K562 (cell line): ENCODE data around the gene FCHO1. TPM values are rescaled to one million over a fixed set of nuclear protein-coding genes. Genes with fewer than 3 reads are reported as not detected.
A peak's percentile ranks its signal among the peaks of the same experiment; 100 is the strongest.

Experiments used
- ATAC-seq: fragments of 200-7000 bp; cut with Tn5 transposase; 3 replicates; pipeline ENCODE4 v1.9.1; 2020; ENCODE audit warnings: moderate library complexity
- BruUV-seq: library from RNA; stranded (reverse); fragments of 400-500 nt; replicated peaks from 2 replicates; lab custom pipeline; 2021; lab: Mats Ljungman, UMichigan
- CTCF ChIA-PET: fragments of 300-600 bp; formaldehyde crosslinking; extraction: SDS; loops from one replicate; lab custom pipeline; 2021; ENCODE audit warnings: low intra/inter-chr PET ratio; lab: Yijun Ruan, JAX
- POLR2A ChIA-PET: fragments of 300-600, 350-650 bp; sonication (Branson Sonifier 250); formaldehyde crosslinking; extraction: SDS; loops from one replicate; lab custom pipeline; 2021; ENCODE audit warnings: antibody characterized with exemption, inconsistent platforms; lab: Yijun Ruan, JAX
- DNase-seq, 4 experiments: peaks; one replicate each; pipeline versions ENCODE4 v3.0.0 to v3.0.0-alpha.2; 2011 to 2018; ENCODE audit warnings: low spot score in 3 of 4, mixed read lengths in 3 of 4; ENCODE audit errors: extremely low read depth in 1 of 4
- FAIRE-seq: peaks from 2 replicates; lab custom pipeline; 2011; peaks lifted over from hg19 to GRCh38; lab: Jason Lieb, UNC
- H2AFZ ChIP-seq: 2 replicates; pipeline ENCODE4 v1.6.0; 2011; ENCODE audit warnings: low read depth, low read length, control low read depth, inconsistent platforms
- H3K27ac ChIP-seq: fragments of 200-600 bp; 3 replicates; pipeline ENCODE4 v1.8.0; 2011; ENCODE audit warnings: low read depth, mild to moderate bottlenecking, control low read depth, inconsistent platforms, low read length, moderate library complexity, mixed read lengths; ENCODE audit errors: extremely low read depth
- H3K27me3 ChIP-seq, 2 experiments: fragments of 300-600 bp in 1 of 2; 2 replicates in 1 of 2; 3 replicates in 1 of 2; pipeline versions ENCODE4 v1.6.0 to v1.8.0; 2011; ENCODE audit warnings: inconsistent platforms in 2 of 2, low read length in 2 of 2, mild to moderate bottlenecking in 1 of 2, mixed read lengths in 1 of 2, moderate library complexity in 1 of 2; ENCODE audit not compliant: control insufficient read depth in 2 of 2, insufficient read depth in 2 of 2
- H3K36me3 ChIP-seq: fragments of 300-600 bp; 3 replicates; pipeline ENCODE4 v1.8.0; 2011; ENCODE audit warnings: mild to moderate bottlenecking, low read length, inconsistent platforms; ENCODE audit not compliant: control insufficient read depth, insufficient read depth
- H3K4me1 ChIP-seq, 2 experiments: fragments of 200-600 bp in 1 of 2; replicated peaks in 1 of 2; 2 replicates in 1 of 2; 3 replicates in 1 of 2; pipeline versions ENCODE4 v1.5.1 to v1.8.0; 2011; ENCODE audit warnings: inconsistent platforms in 2 of 2, low read length in 2 of 2, mild to moderate bottlenecking in 1 of 2, mixed read lengths in 1 of 2, moderate library complexity in 1 of 2; ENCODE audit not compliant: control insufficient read depth in 2 of 2, insufficient read depth in 2 of 2
- H3K4me2 ChIP-seq: 2 replicates; pipeline ENCODE4 v1.6.1; 2011; ENCODE audit warnings: low read length, control low read depth, inconsistent platforms, mixed read lengths; ENCODE audit not compliant: insufficient read depth
- H3K4me3 ChIP-seq: fragments of 200-600 bp; sonication (generic), shearing (Covaris generic); 2 replicates; pipeline ENCODE4 v1.5.1; 2016; ENCODE audit warnings: control low read depth, inconsistent platforms
- H3K79me2 ChIP-seq: fragments of 200-600 bp; 3 replicates; pipeline ENCODE4 v1.8.0; 2011; ENCODE audit warnings: low read length, inconsistent platforms; ENCODE audit not compliant: control insufficient read depth, insufficient read depth
- H3K9ac ChIP-seq, 2 experiments: 2 replicates each; pipeline versions ENCODE4 v1.6.0 to v1.6.1; 2011; ENCODE audit warnings: low read depth in 2 of 2, low read length in 2 of 2, control low read depth in 1 of 2, inconsistent platforms in 1 of 2, mild to moderate bottlenecking in 1 of 2, mixed read lengths in 1 of 2; ENCODE audit not compliant: insufficient read depth in 1 of 2
- H3K9me1 ChIP-seq: one replicate; pipeline ENCODE4 v1.6.0; 2011; ENCODE audit warnings: inconsistent platforms, mild to moderate bottlenecking, low read length, moderate library complexity; ENCODE audit not compliant: control insufficient read depth, insufficient read depth
- H3K9me3 ChIP-seq: replicated peaks from 2 replicates; pipeline ENCODE4 v1.5.1; 2011; ENCODE audit warnings: low read depth, low read length, inconsistent platforms; ENCODE audit not compliant: control insufficient read depth, insufficient read depth
- H4K20me1 ChIP-seq: replicated peaks from 2 replicates; pipeline ENCODE4 v1.6.1; 2011; ENCODE audit warnings: low read length, inconsistent platforms, mixed read lengths; ENCODE audit not compliant: control insufficient read depth, insufficient read depth
- ATF1 ChIP-seq, 2 experiments: fragments of 450-650 bp in 1 of 2; IDR thresholded peaks; 2 replicates each; pipeline ENCODE4 v1.6.1; 2016; ENCODE audit warnings: missing compliant biosample characterization in 1 of 2, missing genetic modification characterization in 1 of 2
- CAMTA2 ChIP-seq: fragments of 250-450 bp; sonication (Bioruptor Pico); conservative IDR thresholded peaks from 2 replicates; pipeline ENCODE4 v1.5.1; 2022
- CC2D1A ChIP-seq: fragments of 450-650 bp; IDR thresholded peaks from 2 replicates; pipeline ENCODE4 v1.6.1; 2017; ENCODE audit warnings: mild to moderate bottlenecking
- CHD4 ChIP-seq: fragments of 200-600 bp; sonication (generic); IDR thresholded peaks from 3 replicates; pipeline ENCODE4 v1.6.1; 2012; ENCODE audit warnings: low read depth, mild to moderate bottlenecking, mixed read lengths, low read length, inconsistent platforms; ENCODE audit not compliant: insufficient read depth, insufficient replicate concordance, poor library complexity, severe bottlenecking
- CTCF ChIP-seq, 3 experiments: IDR thresholded peaks in 2 of 3; conservative IDR thresholded peaks in 1 of 3; 2 replicates each; pipeline ENCODE4 v1.5.1; 2011 to 2012; ENCODE audit warnings: low read length in 3 of 3, mild to moderate bottlenecking in 3 of 3, control low read depth in 2 of 3, improper control_type of control experiment in 1 of 3, inconsistent platforms in 1 of 3, low read depth in 1 of 3, mixed read lengths in 1 of 3, moderate library complexity in 1 of 3; ENCODE audit not compliant: insufficient read depth in 2 of 3
- E2F8 ChIP-seq: fragments of 450-650 bp; IDR thresholded peaks from 2 replicates; pipeline ENCODE4 v1.7.1; 2018; ENCODE audit warnings: mild to moderate bottlenecking, low read depth; ENCODE audit not compliant: partially characterized antibody
- FOXK1 ChIP-seq: sonication (generic); formaldehyde crosslinking; IDR thresholded peaks from 2 replicates; pipeline ENCODE4 v1.8.0; 2022; ENCODE audit warnings: missing genetic modification reagents, mild to moderate bottlenecking, borderline replicate concordance
- HBP1 ChIP-seq: fragments of 450-650 bp; formaldehyde crosslinking; IDR thresholded peaks from 2 replicates; pipeline ENCODE4 v1.4.0; 2022; ENCODE audit warnings: missing genetic modification characterization
- JUN ChIP-seq, 2 experiments: sonication (generic) in 1 of 2; formaldehyde crosslinking in 1 of 2; IDR thresholded peaks; 2 replicates each; pipeline versions ENCODE4 v1.6.1 to v1.8.0; 2012 to 2022; ENCODE audit warnings: borderline replicate concordance in 2 of 2, mild to moderate bottlenecking in 2 of 2, improper control_type of control experiment in 1 of 2, low read depth in 1 of 2, low read length in 1 of 2, missing genetic modification reagents in 1 of 2
- MTA3 ChIP-seq: fragments of 450-650 bp; formaldehyde crosslinking; IDR thresholded peaks from 2 replicates; pipeline ENCODE4 v1.6.1; 2017; ENCODE audit warnings: mild to moderate bottlenecking, borderline replicate concordance
- SMAD1 ChIP-seq: fragments of 150-350 bp; IDR thresholded peaks from 2 replicates; pipeline ENCODE4 v1.6.1; 2014; ENCODE audit warnings: low read length, low read depth; ENCODE audit not compliant: partially characterized antibody
- SP1 ChIP-seq: sonication (generic); formaldehyde crosslinking; IDR thresholded peaks from 2 replicates; pipeline ENCODE4 v1.8.1; 2022; ENCODE audit warnings: mild to moderate bottlenecking, missing genetic modification reagents
- ZNF347 ChIP-seq: fragments of 450-650 bp; formaldehyde crosslinking; IDR thresholded peaks from 2 replicates; pipeline ENCODE4 v1.4.0; 2020; ENCODE audit warnings: low read depth, mild to moderate bottlenecking, moderate library complexity
- ZZZ3 ChIP-seq: fragments of 450-650 bp; IDR thresholded peaks from 2 replicates; pipeline ENCODE4 v1.6.1; 2016; ENCODE audit warnings: antibody characterized with exemption, mild to moderate bottlenecking, moderate library complexity
- WGBS: fragments of 100-300 bp; shearing (Covaris generic); methylation state at CpG from one replicate; pipeline ENCODE4 v1.1.6; 2016; ENCODE audit warnings: low coverage, mixed read lengths; ENCODE audit not compliant: insufficient coverage; ENCODE audit errors: missing lambda C conversion rate; 5-methylcytosine and 5-hydroxymethylcytosine counted together
- in situ Hi-C: fragments of 300-500 bp; cut with MboI; formaldehyde crosslinking; loops from 4 replicates; pipeline ENCODE4 v1.15.0; 2018; ENCODE audit warnings: inconsistent platforms, mixed read lengths
- intact Hi-C: fragments of 100-400 bp; cut with micrococcal nuclease; formaldehyde crosslinking; loops from 2 replicates; pipeline ENCODE4 v1.14.2; 2022
- polyA plus RNA-seq, 8 experiments: library from polyadenylated mRNA; depleted of rRNA in 4 of 8; stranded (reverse) in 5 of 8; unstranded in 3 of 8; fragments of >200 nt; fragmentation: Nextera tagmentation in 2 of 8; fragmentation: Illumina TruSeq in 1 of 8; extraction: Ambion mirVana in 2 of 8; extraction: Trizol in 1 of 8; gene quantifications; 2 replicates each; pipeline versions ENCODE4 v1.2.1 to v1.2.3, GENCODE V29; 2011 to 2014; ENCODE audit warnings: inconsistent platforms in 1 of 8, missing spikeins in 1 of 8
- total RNA-seq, 7 experiments: library from RNA; depleted of rRNA in 6 of 7; stranded (reverse); fragments of >200 nt in 6 of 7; fragmentation: Illumina TruSeq in 2 of 7; extraction: Trizol in 2 of 7; gene quantifications; 2 replicates each; pipeline versions ENCODE4 v1.2.1 to v1.2.3, GENCODE V29; 2011 to 2021; ENCODE audit warnings: low replicate concordance in 1 of 7

Gene FCHO1
- total and polyA plus RNA-seq, 9 of the 15 experiments (the other 6 are each of a cell fraction or from before 2014, with no cell fraction given): 0.21 to 58.9 (median 18.3) TPM

GRCh38 chr19:17795495-17795856 lies 44.2 kb downstream of the FCHO1 start:
- intact Hi-C loops: no loop called here
- TF ChIP-seq ZZZ3 (no peak), ZNF347 (CRISPR knock-in tag) (no peak), JUN (IDR thresholded peaks at IDR 0.05; ENCODE audit: borderline replicate concordance, low read depth, low read length) (no peak), JUN (CRISPR knock-in tag; IDR thresholded peaks at IDR 0.05; ENCODE audit: borderline replicate concordance) (no peak), CTCF (IDR thresholded peaks at IDR 0.05 in 2 of 3, conservative IDR thresholded peaks at IDR 0.05 in 1 of 3; ENCODE audit: insufficient read depth in 2 of 3, low read depth in 1 of 3, low read length in 3 of 3) (no peak), SMAD1 (no peak), E2F8 (no peak), MTA3 (no peak), FOXK1 (CRISPR knock-in tag) (no peak), CC2D1A (no peak), CHD4 (no peak), SP1 (no peak), HBP1 (no peak), ATF1 (CRISPR knock-in tag; IDR thresholded peaks at IDR 0.05) (no peak), ATF1 (tag; IDR thresholded peaks at IDR 0.05) (no peak), CAMTA2 (CRISPR knock-in tag) (no peak)
- CTCF ChIA-PET: no interaction called here
- POLR2A ChIA-PET: interaction anchor here (0.5 kb wide), 1 partner anchor 17 kb away, joined by 3 read pairs; no protein-coding TSS in a partner anchor
- Histone ChIP-seq H3K4me2 (peak overlapping the region; percentile 74), H3K9ac (peak overlapping the region in 1 of 2 experiments; percentile 90; a peak in 2 of 4 replicates), H3K27me3 (peaks cover 4 to 24% of the 10 kb centered on the region in 2 experiments; a peak in 3 of 5 replicates), H3K9me3 (no peaks in the 10 kb centered on the region), H2AFZ (peak overlapping the region; percentile 89; the same call in 1 of the 2 replicates), H3K4me3 (peak overlapping the region; percentile 40; the same call in 1 of the 2 replicates), H3K9me1 (no peaks in the 10 kb centered on the region), H3K36me3 (no peaks in the 10 kb centered on the region), H4K20me1 (no peaks in the 10 kb centered on the region), H3K79me2 (no peaks in the 10 kb centered on the region), H3K4me1 (peaks cover 15 to 26% of the 10 kb centered on the region in 2 experiments; a peak in 4 of 5 replicates), H3K27ac (no peak overlapping the region)
- in situ Hi-C loops: no loop called here
- no TSS peak for BruUV-seq
- no peak for DNase-seq
- no peak for FAIRE-seq
- no peak for ATAC-seq
- WGBS: 55% methylated on average over 14 of the region's 14 CpGs
